ENCODE measurements around the gene RGS6. TPM values are rescaled to one million over a fixed set of nuclear protein-coding genes. Genes with fewer than 3 reads are reported as not detected.
A peak's percentile ranks its signal among the peaks of the same experiment; 100 is the strongest.

RGS6 gene
- total RNA-seq, 2 experiments from 2014 or later, result 0.10 to 0.44 TPM

DNA sequence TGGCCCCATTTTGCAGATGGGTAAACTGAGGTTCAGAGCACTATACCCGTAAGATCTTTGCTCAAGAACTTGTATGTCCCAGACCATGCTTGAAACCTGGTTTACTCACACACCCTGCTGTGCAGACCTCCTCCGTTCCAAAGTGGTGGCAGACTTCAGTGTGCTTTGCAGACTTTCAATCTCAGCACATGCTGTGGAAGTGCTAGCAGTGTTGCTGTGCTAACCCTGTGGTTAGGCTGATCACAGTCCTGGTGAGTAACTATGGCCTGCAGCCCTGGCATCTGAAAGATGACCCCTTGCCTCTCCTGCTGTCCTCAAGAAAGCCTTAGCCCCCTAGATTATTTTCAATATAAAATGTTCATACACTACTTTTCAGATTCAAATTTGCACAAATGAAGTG is 511.0 kb downstream of the RGS6 start:
- DNase-seq, result no peak
- peaks cover 35% of the 10 kb centered on the region for H3K4me1 Mint-ChIP-seq
- no peak overlapping the region for H3K4me3 Mint-ChIP-seq
- peaks cover 15% of the 10 kb centered on the region for H3K27me3 Mint-ChIP-seq
- H3K27ac Mint-ChIP-seq, result no peak overlapping the region
- no peaks in the 10 kb centered on the region for H3K9me3 Mint-ChIP-seq
- H3K36me3 Mint-ChIP-seq, result no peaks in the 10 kb centered on the region

DNA sequence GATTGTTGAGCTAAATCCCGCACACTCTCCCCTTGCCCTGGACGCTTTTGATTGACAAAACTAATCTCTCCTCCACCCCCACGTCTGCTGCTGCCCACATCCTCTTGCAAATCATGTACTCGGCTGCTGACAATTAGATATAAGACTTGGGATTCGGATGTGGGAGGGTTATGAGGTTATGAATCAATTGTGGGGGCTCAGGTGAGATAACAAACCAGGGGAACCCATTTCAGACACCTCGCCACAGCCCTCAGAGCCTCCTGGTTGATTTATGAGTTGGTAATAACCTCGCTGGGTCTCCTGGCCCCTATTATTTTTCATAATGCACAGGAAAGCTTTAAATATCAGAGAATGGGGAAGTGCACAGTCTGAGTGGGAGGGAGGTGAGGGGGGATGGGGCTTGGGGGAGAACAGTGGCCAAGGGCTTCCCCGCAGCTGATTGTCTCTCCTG is 511.8 kb downstream of the RGS6 start:
- no peaks in the 10 kb centered on the region for H3K9me3 Mint-ChIP-seq
- H3K4me1 Mint-ChIP-seq, result peaks cover 32% of the 10 kb centered on the region
- H3K4me3 Mint-ChIP-seq, result peak overlapping the region; percentile 6
- DNase-seq, result peak; percentile 53
- no peaks in the 10 kb centered on the region for H3K36me3 Mint-ChIP-seq
- H3K27me3 Mint-ChIP-seq, result peaks cover 8% of the 10 kb centered on the region
- H3K27ac Mint-ChIP-seq, result peak overlapping the region; percentile 25

- Mint-ChIP-seq H3K36me3 (no peaks in the 10 kb centered on the region), H3K27me3 (peaks cover 1% of the 10 kb centered on the region), H3K9me3 (no peaks in the 10 kb centered on the region), H3K4me1 (peaks cover 25% of the 10 kb centered on the region), H3K4me3 (no peak overlapping the region), H3K27ac (no peak overlapping the region)
- DNase-seq, result no peak
Observed at GRCh38 chr14:72444701-72445100, 512.5 kb downstream of the RGS6 start.

- Mint-ChIP-seq H3K4me3 (no peak overlapping the region), H3K4me1 (peaks cover 40% of the 10 kb centered on the region), H3K36me3 (no peaks in the 10 kb centered on the region), H3K27me3 (peaks cover 6% of the 10 kb centered on the region), H3K27ac (no peak overlapping the region), H3K9me3 (no peaks in the 10 kb centered on the region)
- DNase-seq, result no peak
Observed at GRCh38 chr14:72448212-72448611, 516.0 kb downstream of the RGS6 start.

DNA sequence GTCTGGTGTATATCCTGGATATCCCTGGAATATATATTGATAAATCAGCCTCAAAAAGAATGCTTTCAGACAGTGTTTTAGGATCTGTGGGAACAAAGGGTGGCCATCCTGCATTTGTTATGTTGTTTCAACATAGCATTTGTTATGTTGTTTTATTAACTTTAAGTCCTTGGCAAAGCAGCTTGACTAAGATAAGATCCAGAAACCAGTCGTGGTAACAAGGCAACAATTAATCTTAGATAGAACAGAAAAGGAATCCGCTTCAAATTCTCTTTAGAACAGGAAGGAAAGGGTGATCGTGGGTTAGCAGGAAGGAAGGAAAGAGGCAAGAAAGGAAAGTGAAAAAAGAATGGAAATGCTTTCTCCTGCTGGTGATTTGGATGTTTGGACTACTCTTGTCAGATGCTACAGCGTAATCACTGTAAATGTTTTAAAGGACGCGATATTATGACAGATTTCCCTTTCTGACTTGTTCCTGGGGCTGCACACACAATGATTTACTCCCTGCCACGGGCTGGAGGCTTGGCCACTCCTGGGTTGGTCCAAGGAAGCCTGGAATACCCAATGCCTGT is 518.3 kb downstream of the RGS6 start:
- no peak overlapping the region for H3K4me3 Mint-ChIP-seq
- H3K4me1 Mint-ChIP-seq, result peaks cover 24% of the 10 kb centered on the region
- DNase-seq, result no peak

DNA sequence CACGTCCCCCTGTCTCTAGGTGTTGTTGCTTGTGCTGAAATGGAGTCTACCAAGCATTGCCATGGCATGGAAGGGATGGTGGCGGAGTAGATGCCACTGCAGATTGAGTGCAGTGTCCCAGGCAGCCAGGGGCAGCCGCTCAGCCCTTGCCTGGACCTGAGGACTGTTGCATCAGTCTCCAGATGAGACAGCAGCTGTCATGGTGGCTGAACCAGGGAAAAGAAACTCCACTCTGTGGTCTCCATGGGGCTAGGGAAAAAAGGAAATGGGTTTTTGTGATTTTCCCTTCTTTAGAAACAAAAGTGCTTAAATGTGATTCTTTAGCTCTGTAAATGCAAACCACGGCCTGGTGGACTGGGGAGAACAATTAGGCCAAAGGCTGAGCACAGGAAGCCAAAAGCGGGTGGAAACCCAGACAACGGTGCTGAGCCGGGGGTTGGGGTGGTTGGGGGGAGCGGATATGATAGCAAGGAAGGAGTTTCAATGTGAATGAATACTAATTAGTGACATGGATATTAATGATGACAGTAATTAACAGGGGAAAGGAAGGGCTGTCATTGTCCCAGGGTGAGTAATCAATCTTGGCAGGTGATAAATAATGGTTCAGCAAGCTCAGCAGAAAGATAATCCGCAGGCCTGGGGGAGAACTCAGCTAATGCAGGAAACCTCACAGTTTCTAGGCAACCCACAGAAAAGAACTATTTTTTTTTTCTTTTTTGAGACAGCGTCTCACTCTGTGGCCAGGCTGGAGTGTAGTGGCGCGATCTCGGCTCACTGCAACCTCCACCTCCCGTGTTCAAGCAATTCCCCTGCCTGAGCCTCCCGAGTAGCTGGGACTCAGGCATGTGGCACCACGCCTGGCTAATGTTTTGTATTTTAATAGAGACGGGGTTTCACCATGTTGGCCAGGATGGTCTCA is 519.1 kb downstream of the RGS6 start:
- H3K27me3 Mint-ChIP-seq, result peaks cover 22% of the 10 kb centered on the region
- DNase-seq, result peak; percentile 59
- H3K9me3 Mint-ChIP-seq, result no peaks in the 10 kb centered on the region
- H3K27ac Mint-ChIP-seq, result peak overlapping the region; percentile 79
- H3K4me3 Mint-ChIP-seq, result peak overlapping the region; percentile 54
- H3K4me1 Mint-ChIP-seq, result peaks cover 24% of the 10 kb centered on the region
- H3K36me3 Mint-ChIP-seq, result no peaks in the 10 kb centered on the region

More for the DNA sequence above, 518.3 kb downstream of the RGS6 start:
- peaks cover 22% of the 10 kb centered on the region for H3K27me3 Mint-ChIP-seq
- no peaks in the 10 kb centered on the region for H3K36me3 Mint-ChIP-seq
- no peaks in the 10 kb centered on the region for H3K9me3 Mint-ChIP-seq
- peak overlapping the region; percentile 79 for H3K27ac Mint-ChIP-seq

DNA sequence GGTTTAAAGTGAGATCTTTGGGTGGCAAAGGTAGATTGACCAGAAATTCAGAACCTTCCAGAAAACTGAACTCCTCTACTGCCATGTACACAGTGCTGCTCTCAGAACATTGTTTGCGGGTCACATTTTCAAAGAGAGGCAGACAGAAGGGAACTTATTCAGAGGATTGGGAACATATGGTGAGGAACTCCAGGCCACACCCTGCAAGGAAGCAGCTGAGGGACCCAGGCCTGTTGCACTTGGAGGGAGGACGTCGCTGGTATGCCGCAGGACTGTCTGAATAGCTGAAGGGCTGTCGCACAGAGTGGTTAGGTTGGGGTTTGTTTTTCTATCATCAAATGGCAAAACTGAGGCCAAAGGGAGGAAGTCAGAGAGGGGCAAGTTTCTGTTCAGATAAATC is 520.5 kb downstream of the RGS6 start:
- H3K27ac Mint-ChIP-seq, result no peak overlapping the region

DNA sequence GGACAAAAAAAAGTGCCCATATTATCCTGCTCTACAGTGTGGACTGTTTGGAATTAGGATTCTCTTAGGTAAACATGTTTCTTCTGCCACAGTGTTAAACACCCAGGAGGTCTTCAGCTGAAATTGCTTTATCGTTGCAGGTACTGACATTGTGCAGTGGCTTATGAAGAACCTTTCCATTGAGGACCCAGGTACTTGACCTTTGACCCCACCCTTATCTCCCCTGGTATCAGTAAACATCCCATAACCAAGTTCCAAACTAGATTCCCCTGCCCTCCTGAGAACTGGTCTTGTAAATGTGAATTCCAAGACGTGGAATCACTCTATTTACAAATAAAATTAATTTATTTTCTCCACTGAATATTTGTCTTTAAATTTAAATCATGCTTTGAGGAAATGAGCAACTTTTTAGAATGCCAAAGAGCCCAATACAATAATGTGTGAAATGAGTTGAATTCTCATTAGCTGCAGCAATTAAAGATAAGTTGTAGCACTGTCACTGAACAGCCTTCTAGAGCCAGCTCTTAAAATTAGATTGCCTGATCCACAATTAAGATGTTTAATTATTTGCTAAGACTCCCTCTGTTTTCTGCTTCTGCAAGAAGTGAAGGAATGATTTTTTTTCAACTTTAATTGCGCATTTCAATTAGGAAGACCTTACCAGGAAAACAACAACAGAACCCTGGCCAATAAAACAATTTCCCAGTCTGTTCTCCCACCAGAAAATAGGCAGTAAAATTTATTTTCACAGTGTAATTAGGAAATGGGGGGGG is 522.3 kb downstream of the RGS6 start:
- no peak overlapping the region for H3K27ac Mint-ChIP-seq
- H3K4me3 Mint-ChIP-seq, result no peak overlapping the region
- H3K9me3 Mint-ChIP-seq, result no peaks in the 10 kb centered on the region
- peaks cover 24% of the 10 kb centered on the region for H3K4me1 Mint-ChIP-seq
- H3K27me3 Mint-ChIP-seq, result peaks cover 28% of the 10 kb centered on the region
- no peaks in the 10 kb centered on the region for H3K36me3 Mint-ChIP-seq
- no peak for DNase-seq

More for the DNA sequence above, 520.5 kb downstream of the RGS6 start:
- Mint-ChIP-seq H3K4me1 (peaks cover 24% of the 10 kb centered on the region), H3K36me3 (no peaks in the 10 kb centered on the region), H3K9me3 (no peaks in the 10 kb centered on the region), H3K4me3 (no peak overlapping the region), H3K27me3 (peaks cover 26% of the 10 kb centered on the region)
- no peak for DNase-seq

DNA sequence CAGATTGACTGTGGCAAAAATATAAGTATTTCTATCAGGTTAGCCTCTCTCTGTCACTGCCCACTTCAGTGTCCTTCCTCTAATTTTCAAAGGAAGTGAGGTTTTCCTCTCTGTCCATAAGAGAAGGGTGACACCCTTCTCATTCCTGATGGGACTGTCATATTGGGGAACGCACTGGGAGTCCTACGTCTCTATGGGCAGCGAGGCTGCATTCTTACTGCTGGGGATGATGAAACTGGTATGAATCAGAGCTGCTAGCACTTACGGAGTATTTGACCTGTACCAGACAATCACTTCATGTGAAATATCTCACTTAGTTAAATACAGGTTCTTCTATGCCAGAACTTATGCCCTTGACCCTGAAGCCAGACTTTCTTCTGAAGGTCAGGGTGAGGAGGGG is 525.4 kb downstream of the RGS6 start:
- Mint-ChIP-seq H3K27me3 (peaks cover 27% of the 10 kb centered on the region), H3K36me3 (no peaks in the 10 kb centered on the region), H3K27ac (no peak overlapping the region), H3K9me3 (no peaks in the 10 kb centered on the region), H3K4me1 (peaks cover 3% of the 10 kb centered on the region), H3K4me3 (no peak overlapping the region)
- no peak for DNase-seq

DNA sequence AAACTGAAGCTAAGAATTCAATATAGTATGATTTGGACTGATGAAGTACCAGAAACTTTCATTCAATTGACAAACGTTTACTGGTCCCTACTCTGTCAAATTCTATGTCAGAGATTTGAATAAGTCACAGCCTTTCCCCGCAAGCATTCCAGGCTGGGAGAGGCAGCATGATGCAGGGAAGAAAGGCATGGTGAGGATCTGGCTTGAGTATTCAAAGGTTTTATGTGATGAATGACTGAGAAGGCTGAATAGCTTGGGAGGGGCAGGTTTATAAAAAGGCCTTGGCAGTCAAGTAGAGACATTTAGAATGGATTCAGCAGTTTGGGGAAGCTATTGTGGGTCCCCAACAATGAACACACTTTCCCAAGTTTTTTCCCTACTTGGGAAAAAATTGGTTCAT is 529.8 kb downstream of the RGS6 start:
- H3K27me3 Mint-ChIP-seq, result peaks cover 8% of the 10 kb centered on the region
- no peaks in the 10 kb centered on the region for H3K4me1 Mint-ChIP-seq
- DNase-seq, result no peak
- H3K9me3 Mint-ChIP-seq, result peaks cover 17% of the 10 kb centered on the region
- H3K27ac Mint-ChIP-seq, result no peak overlapping the region
- no peak overlapping the region for H3K4me3 Mint-ChIP-seq
- no peaks in the 10 kb centered on the region for H3K36me3 Mint-ChIP-seq

DNA sequence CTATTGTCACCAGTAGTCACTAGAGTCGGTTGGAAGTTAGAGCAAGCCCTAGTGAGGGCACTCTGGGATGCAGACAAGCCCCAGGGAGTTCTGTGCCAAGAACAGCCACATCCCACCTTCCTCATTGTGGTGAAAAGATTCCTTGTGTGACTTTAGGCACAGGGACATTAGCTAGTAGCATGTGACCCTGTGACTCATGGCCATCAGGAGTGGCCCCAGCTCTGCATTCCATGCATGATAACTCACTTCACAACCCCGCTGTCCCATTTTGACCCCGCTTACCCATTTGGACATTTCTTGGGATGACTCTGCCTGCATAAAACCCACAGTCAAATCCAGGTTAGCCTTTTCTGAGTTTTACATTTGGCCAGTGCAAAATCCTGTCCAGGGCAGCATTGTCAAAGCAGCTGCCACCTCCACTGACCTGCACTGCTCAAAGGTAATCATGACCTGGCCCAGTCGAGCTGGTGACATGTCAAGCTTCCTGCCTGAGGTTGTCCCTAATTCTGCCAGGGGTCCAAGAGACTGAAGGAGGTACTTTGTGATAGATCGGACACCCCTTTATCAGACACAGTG is 531.1 kb downstream of the RGS6 start:
- H3K4me1 Mint-ChIP-seq, result no peaks in the 10 kb centered on the region
- H3K36me3 Mint-ChIP-seq, result no peaks in the 10 kb centered on the region
- no peak overlapping the region for H3K4me3 Mint-ChIP-seq
- H3K27me3 Mint-ChIP-seq, result peaks cover 4% of the 10 kb centered on the region
- peaks cover 20% of the 10 kb centered on the region for H3K9me3 Mint-ChIP-seq
- no peak overlapping the region for H3K27ac Mint-ChIP-seq
- no peak for DNase-seq

DNA sequence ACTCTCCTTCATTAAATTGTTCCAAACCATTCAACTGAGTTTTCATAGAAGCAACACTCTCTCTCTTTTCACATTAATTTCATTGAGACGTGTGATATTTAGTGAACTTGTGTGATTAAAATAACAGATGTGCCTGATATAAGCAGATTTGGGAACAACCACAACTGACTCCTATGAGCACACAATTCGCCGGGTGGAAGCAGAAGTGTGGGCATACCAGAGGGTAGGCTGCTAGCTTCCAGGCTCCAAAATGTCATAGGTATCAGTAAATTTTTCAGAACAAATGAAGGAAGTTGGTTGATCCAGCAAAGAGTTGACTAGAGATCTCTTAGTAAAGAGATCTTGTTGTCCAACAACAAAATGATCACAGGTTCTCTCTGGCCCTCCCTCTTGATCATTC is 532.0 kb downstream of the RGS6 start:
- Mint-ChIP-seq H3K4me3 (no peak overlapping the region), H3K9me3 (peaks cover 20% of the 10 kb centered on the region), H3K4me1 (no peaks in the 10 kb centered on the region), H3K36me3 (no peaks in the 10 kb centered on the region), H3K27ac (no peak overlapping the region), H3K27me3 (peaks cover 4% of the 10 kb centered on the region)
- DNase-seq, result no peak

DNA sequence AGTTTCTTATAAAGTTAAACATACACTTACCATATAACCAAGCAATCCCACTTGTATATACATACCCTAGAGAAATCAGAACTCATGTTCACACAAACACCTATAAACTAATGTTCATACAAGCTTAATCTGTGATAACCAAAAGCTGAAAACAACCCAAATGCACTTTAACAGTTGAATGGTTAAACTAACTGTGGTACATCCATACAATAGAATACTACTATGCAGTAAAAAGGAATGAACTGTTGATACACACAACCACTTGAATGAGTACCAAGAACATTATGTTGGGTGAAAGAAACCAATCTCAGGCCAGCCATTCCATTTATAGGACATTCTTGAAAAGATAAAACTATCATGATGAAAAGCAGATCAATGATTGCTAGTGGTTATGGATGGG is 534.1 kb downstream of the RGS6 start:
- H3K36me3 Mint-ChIP-seq, result no peaks in the 10 kb centered on the region

DNA sequence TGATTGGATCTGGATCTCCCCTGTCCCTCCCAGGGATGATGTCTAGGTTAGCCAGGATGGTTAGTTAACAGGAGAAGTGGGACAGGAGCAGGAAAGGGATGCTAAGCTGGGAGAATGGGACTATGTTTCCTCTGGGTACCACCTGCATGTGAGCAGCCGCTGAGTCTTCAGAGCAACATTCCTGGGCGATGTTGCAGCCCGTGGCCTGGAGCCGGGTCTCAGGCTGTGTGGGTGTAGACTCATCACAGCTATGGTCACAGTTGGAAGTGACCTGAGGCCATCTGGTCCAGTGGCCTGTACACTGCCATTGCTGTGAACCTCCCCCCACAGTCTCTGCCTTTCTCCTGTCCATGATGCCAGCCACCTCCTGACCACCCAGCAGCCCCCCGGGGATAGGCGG is 539.1 kb downstream of the RGS6 start:
- no peaks in the 10 kb centered on the region for H3K36me3 Mint-ChIP-seq
- no peak overlapping the region for H3K27ac Mint-ChIP-seq
- H3K9me3 Mint-ChIP-seq, result peaks cover 7% of the 10 kb centered on the region
- peaks cover 6% of the 10 kb centered on the region for H3K4me1 Mint-ChIP-seq
- peaks cover 10% of the 10 kb centered on the region for H3K27me3 Mint-ChIP-seq
- no peak overlapping the region for H3K4me3 Mint-ChIP-seq
- DNase-seq, result no peak

More for the DNA sequence above, 534.1 kb downstream of the RGS6 start:
- no peak overlapping the region for H3K27ac Mint-ChIP-seq
- H3K27me3 Mint-ChIP-seq, result peaks cover 3% of the 10 kb centered on the region
- H3K9me3 Mint-ChIP-seq, result peaks cover 20% of the 10 kb centered on the region
- no peak for DNase-seq
- no peak overlapping the region for H3K4me3 Mint-ChIP-seq
- no peaks in the 10 kb centered on the region for H3K4me1 Mint-ChIP-seq

DNA sequence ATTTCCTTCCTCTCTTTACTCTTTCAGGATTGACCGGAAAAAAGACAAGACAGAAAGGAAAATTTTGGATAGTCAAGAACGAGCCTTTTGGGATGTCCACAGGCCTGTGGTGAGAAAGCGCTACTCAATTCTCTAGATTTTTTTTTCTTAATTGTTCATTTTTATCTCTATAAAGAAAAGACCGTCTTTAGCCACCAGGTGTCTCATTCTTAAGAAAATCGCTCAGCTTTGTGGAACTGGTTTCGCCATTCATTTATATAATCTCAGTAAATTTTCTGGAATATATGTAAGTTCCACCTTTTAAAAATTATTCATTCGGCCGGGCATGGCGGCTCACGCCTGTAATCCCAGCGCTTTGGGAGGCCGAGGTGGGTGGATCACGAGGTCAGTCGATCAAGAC is 540.6 kb downstream of the RGS6 start:
- Mint-ChIP-seq H3K4me1 (peaks cover 17% of the 10 kb centered on the region), H3K36me3 (no peaks in the 10 kb centered on the region), H3K4me3 (no peak overlapping the region), H3K9me3 (no peaks in the 10 kb centered on the region), H3K27me3 (peaks cover 13% of the 10 kb centered on the region), H3K27ac (no peak overlapping the region)
- no peak for DNase-seq

Data from activated naive CD8-positive, alpha-beta T cell treated with anti-CD3 and anti-CD28 coated beads for 36 hours (primary cell).